Lung (tissue), 12 donors: ENCODE results near the gene PAK1. TPM values are rescaled to one million over a fixed set of nuclear protein-coding genes. Genes with fewer than 3 reads are reported as not detected.

Source experiments
- ATAC-seq: fragments of 200-7000 bp; cut with Tn5 transposase; one replicate; pipeline ENCODE4 v1.9.1; 2020; ENCODE audit warnings: moderate number of reproducible peaks; ENCODE audit not compliant: insufficient read depth, low FRiP score
- DNase-seq, 3 donors: peaks; one replicate each; pipeline ENCODE4 v3.0.0-alpha.2; 2013 to 2017
- H3K27ac ChIP-seq, 2 donors: one replicate each; pipeline ENCODE4 v1.5.1; 2013; ENCODE audit warnings: mild to moderate bottlenecking in 2 of 2, moderate library complexity in 2 of 2, control low read depth in 1 of 2, inconsistent platforms in 1 of 2, low read depth in 1 of 2, low read length in 1 of 2
- H3K27me3 ChIP-seq, 3 donors: one replicate each; pipeline ENCODE4 v1.5.1; 2013; ENCODE audit warnings: low read length in 2 of 3; ENCODE audit not compliant: control insufficient read depth in 3 of 3, insufficient read depth in 3 of 3
- H3K36me3 ChIP-seq, 4 donors: one replicate each; pipeline ENCODE4 v1.5.1; 2013; ENCODE audit warnings: low read length in 4 of 4, mild to moderate bottlenecking in 1 of 4, moderate library complexity in 1 of 4; ENCODE audit not compliant: control insufficient read depth in 4 of 4, insufficient read depth in 4 of 4
- H3K4me1 ChIP-seq, 5 donors: one replicate each; pipeline ENCODE4 v1.5.1; 2013; ENCODE audit warnings: low read length in 5 of 5, mild to moderate bottlenecking in 2 of 5, moderate library complexity in 1 of 5; ENCODE audit not compliant: control insufficient read depth in 5 of 5, insufficient read depth in 5 of 5
- H3K4me3 ChIP-seq: one replicate; pipeline ENCODE4 v1.5.1; 2013; ENCODE audit warnings: mild to moderate bottlenecking, control low read depth, moderate library complexity
- H3K9ac ChIP-seq, 2 donors: one replicate each; pipeline ENCODE4 v1.5.1; 2013; ENCODE audit warnings: low read length in 2 of 2, control low read depth in 1 of 2; ENCODE audit not compliant: insufficient read depth in 1 of 2
- H3K9me3 ChIP-seq, 4 donors: one replicate each; pipeline ENCODE4 v1.5.1; 2013; ENCODE audit warnings: low read length in 3 of 4, mild to moderate bottlenecking in 1 of 4, moderate library complexity in 1 of 4; ENCODE audit not compliant: control insufficient read depth in 4 of 4, insufficient read depth in 3 of 4
- WGBS, 2 donors: extraction: QIAGEN DNeasy Blood & Tissue Kit; methylation state at CpG; one replicate each; pipeline ENCODE4 v1.1.7; 2013; 5-methylcytosine and 5-hydroxymethylcytosine counted together
- polyA plus RNA-seq, 2 donors: library from polyadenylated mRNA; stranded (reverse); fragments of 200-250 nt; gene quantifications; one replicate each; pipeline ENCODE4 v1.2.1, GENCODE V29; 2013
- total RNA-seq, 2 donors: library from RNA; depleted of rRNA in 1 of 2; stranded (reverse); fragments of >200 nt in 1 of 2; gene quantifications; one replicate each; pipeline ENCODE4 v1.2.1, GENCODE V29; 2014 to 2021
- TF ChIP-seq, protein P1 (sequence below): IDR thresholded peaks from 2 replicates; pipeline ENCODE4 v1.5.1; 2012; ENCODE audit warnings: mild to moderate bottlenecking; ENCODE audit errors: control extremely low read depth, extremely low read depth
- donor health status: control.
- donor health status: control.
- donor health status: Bipolar disorder and iron deficiency.
- donor health status: healthy.
- donor health status: DM: yes; HTN: yes; CAD: no.

The PAK1 gene
- total and polyA plus RNA-seq, 4 donors = 8.4 to 70.6 (median 29.8) TPM

DNA sequence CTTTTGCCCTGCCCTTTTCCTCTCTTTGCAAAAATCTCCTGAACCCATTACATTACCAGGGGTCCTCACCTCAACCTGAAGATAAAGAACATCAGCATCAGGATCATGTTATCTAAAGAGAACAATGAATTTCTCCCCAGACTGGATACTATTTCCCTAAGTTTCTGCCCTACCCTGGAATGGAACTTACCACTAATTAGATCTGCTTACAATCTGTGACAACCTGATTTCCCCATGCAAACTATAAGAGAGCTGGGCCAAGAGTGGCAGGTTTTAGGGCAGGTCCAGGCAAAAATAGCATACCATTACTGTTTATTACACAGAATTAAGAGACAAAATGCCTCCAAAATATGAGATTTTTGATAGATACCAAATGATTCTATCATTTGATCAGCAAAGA is 114.4 kb downstream of the PAK1 start:
- Histone ChIP-seq H3K27ac (no peak overlapping the region), H3K4me1 (no peaks in the 10 kb centered on the region), H3K9ac (no peak overlapping the region), H3K9me3 (peaks cover 0 to 2% (median 0%) of the 10 kb centered on the region in 4 donors), H3K36me3 (peaks cover 0 to 11% (median 2%) of the 10 kb centered on the region in 4 donors), H3K27me3 (no peaks in the 10 kb centered on the region), H3K4me3 (no peak overlapping the region)
- TF ChIP-seq, protein P1, sequence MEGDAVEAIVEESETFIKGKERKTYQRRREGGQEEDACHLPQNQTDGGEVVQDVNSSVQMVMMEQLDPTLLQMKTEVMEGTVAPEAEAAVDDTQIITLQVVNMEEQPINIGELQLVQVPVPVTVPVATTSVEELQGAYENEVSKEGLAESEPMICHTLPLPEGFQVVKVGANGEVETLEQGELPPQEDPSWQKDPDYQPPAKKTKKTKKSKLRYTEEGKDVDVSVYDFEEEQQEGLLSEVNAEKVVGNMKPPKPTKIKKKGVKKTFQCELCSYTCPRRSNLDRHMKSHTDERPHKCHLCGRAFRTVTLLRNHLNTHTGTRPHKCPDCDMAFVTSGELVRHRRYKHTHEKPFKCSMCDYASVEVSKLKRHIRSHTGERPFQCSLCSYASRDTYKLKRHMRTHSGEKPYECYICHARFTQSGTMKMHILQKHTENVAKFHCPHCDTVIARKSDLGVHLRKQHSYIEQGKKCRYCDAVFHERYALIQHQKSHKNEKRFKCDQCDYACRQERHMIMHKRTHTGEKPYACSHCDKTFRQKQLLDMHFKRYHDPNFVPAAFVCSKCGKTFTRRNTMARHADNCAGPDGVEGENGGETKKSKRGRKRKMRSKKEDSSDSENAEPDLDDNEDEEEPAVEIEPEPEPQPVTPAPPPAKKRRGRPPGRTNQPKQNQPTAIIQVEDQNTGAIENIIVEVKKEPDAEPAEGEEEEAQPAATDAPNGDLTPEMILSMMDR = no peak
- ATAC-seq (no peak), DNase-seq (no peak)

DNA sequence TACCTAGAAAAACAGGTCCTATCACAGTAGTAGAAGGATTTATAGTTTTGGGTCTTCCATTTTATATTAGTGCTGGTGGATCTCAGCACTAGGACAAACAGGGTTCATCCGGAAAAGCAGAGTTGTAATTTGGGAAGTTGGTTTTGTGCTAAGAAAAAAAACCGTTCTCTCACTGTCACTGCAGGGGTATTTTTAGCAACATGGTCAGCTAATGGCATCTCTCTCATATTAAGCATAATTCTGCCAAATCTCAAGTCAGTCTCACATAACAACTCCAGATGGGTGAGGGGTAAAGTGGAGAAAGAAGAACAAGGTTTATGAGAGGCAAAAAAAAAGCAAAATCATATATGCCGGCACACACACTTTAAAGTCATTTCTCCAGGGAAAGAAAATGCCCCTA is 120.8 kb downstream of the PAK1 start:
- 72 to 74% methylated on average over 3 of the region's 3 CpGs for WGBS, 2 donors
- Histone ChIP-seq H3K9me3 (no peaks in the 10 kb centered on the region), H3K4me3 (no peak overlapping the region), H3K27ac (no peak overlapping the region), H3K9ac (no peak overlapping the region), H3K27me3 (no peaks in the 10 kb centered on the region), H3K4me1 (peaks cover 0 to 4% (median 0%) of the 10 kb centered on the region in 5 donors), H3K36me3 (peaks cover 0 to 14% (median 2%) of the 10 kb centered on the region in 4 donors)
- TF ChIP-seq, protein P1 = no peak
- no peak for ATAC-seq
- DNase-seq = peak in 2 of 3 donors; percentile 27 to 59

DNA sequence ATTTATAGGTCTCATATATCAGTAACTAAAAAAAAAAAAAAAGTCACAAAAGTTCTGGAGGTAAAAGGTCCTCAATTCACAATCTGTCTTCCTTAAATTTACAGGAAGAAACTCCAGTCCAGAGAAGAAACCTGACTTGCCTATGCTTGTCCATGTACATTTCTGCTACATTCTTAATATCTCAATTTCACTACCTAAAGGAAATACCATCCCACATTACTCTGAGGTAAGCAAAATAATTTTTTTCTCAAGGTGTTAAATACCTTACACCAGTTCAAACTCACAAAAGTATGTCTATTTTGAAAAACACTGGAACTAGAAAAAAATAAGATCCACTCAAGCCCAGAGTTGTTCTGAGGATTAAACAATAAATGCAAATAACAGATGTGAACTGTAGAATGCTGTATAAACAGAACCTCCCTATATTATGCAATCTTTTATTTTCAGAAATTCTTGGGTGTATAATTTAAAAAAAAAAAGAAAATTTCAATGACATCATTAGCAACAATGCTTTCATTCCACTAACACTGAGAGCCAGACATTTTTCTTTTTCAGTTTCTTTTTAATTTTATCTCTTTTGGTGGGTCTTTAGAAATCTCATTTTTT is 122.5 kb downstream of the PAK1 start:
- ATAC-seq (no peak), DNase-seq (peak in 2 of 3 donors; percentile 43 to 50)
- Histone ChIP-seq H3K9me3 (no peaks in the 10 kb centered on the region), H3K27ac (no peak overlapping the region), H3K9ac (no peak overlapping the region), H3K4me3 (no peak overlapping the region), H3K27me3 (no peaks in the 10 kb centered on the region), H3K4me1 (peaks cover 0 to 4% (median 0%) of the 10 kb centered on the region in 5 donors), H3K36me3 (peaks cover 0 to 11% (median 3%) of the 10 kb centered on the region in 4 donors)
- TF ChIP-seq, protein P1 = no peak

DNA sequence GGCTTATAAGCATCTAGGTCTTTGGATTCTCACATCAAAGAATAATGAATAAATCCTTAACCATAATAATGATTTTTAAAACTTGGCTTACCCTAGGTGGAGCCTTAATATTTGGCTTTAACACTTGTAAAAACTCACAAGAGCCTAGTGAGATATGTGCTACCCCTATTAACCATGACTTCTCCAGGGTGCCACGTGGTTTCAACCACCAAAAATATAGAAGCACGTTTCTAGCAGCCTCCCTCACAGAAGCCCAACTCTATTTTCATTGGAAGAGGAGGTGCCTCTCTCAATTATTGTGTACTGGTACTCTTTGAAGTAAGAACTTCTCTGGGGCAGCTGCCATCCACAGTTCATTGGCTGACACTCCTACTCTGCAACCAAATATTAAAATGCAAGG is 125.9 kb downstream of the PAK1 start:
- ATAC-seq (no peak), DNase-seq (no peak)

More for the DNA sequence above, 125.9 kb downstream of the PAK1 start:
- Histone ChIP-seq H3K4me3 (no peak overlapping the region), H3K27ac (no peak overlapping the region), H3K27me3 (no peaks in the 10 kb centered on the region), H3K4me1 (peaks cover 0 to 4% (median 0%) of the 10 kb centered on the region in 5 donors), H3K36me3 (peaks cover 0 to 7% (median 4%) of the 10 kb centered on the region in 4 donors), H3K9ac (no peak overlapping the region), H3K9me3 (no peaks in the 10 kb centered on the region)
- 72 to 80% methylated on average over 2 of the region's 2 CpGs for WGBS, 2 donors
- TF ChIP-seq, protein P1 = no peak
